Measurements from ENCODE around the gene BNIP3.

Gene BNIP3

DNA sequence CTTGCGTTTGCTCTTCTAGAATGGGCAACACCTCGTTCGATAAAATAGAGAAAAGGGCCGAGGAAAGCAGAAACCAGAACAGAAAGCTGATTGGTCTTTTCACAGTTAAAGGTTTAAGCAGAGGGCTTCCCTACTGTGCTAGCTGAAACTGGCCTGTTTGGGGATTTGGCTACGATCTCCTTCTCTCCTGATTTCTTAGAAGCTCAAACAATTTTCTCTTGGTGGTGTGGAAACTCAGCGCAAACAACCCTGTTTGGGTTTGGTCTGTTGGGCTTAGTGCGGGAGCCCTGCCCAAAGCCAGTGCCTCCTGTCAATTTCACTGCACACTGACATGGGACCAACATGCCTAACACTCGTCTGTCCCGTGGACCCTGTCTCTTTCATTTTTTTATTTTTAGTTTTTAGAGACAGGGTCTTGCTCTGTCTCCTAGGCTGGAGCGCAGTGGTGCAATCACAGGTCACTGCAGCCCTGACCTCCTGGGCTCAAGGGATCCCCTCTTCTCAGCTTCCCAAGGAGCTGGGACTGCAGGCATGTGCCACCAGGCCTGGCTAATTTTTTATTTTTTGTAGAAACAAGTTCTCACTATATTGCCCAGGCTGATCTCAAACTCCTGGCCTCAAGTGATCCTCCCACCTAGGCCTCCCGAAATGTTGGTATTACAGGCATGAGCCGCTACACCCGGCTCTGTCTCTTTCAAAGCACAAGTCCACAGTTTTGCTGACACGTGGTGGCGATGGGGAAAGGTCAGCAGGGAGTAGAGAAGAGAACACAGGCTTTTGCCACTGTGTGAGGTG is 16.5 kb upstream of the BNIP3 start:
- Histone ChIP-seq H3K9ac (ENCODE audit: low read length) (no peak overlapping the region), H3K79me2 (ENCODE audit: insufficient read depth, low read length) (no peaks in the 10 kb centered on the region), H3F3A (ENCODE audit: insufficient read depth) (no peaks in the 10 kb centered on the region), H3K27me3 (ENCODE audit: low read length) (no peaks in the 10 kb centered on the region; the same call in 1 of the 2 replicates), H3K9me2 (replicated peaks; ENCODE audit: insufficient read depth, low read length) (no peaks in the 10 kb centered on the region), H3K4me2 (ENCODE audit: low read depth, low read length, poor library complexity, severe bottlenecking) (no peak overlapping the region), H3K27ac (ENCODE audit: low read depth, low read length) (no peak overlapping the region), H2AFZ (ENCODE audit: low read depth, low read length, severe bottlenecking) (no peak overlapping the region), H3K9me3 (ENCODE audit: insufficient read depth, low read length) (no peaks in the 10 kb centered on the region), H4K20me1 (ENCODE audit: low read depth, low read length) (no peaks in the 10 kb centered on the region), H3K36me3 (ENCODE audit: low read length) (no peaks in the 10 kb centered on the region), H3K4me3 (ENCODE audit: insufficient read depth, low read length, poor library complexity, severe bottlenecking) (no peak overlapping the region)
- TF ChIP-seq, protein P1, sequence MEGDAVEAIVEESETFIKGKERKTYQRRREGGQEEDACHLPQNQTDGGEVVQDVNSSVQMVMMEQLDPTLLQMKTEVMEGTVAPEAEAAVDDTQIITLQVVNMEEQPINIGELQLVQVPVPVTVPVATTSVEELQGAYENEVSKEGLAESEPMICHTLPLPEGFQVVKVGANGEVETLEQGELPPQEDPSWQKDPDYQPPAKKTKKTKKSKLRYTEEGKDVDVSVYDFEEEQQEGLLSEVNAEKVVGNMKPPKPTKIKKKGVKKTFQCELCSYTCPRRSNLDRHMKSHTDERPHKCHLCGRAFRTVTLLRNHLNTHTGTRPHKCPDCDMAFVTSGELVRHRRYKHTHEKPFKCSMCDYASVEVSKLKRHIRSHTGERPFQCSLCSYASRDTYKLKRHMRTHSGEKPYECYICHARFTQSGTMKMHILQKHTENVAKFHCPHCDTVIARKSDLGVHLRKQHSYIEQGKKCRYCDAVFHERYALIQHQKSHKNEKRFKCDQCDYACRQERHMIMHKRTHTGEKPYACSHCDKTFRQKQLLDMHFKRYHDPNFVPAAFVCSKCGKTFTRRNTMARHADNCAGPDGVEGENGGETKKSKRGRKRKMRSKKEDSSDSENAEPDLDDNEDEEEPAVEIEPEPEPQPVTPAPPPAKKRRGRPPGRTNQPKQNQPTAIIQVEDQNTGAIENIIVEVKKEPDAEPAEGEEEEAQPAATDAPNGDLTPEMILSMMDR (IDR thresholded peaks at IDR 0.05; ENCODE audit: insufficient read depth, low read length, poor library complexity, severe bottlenecking): no peak
- no peak for TF ChIP-seq EZH2phosphoT487 (conservative IDR thresholded peaks at IDR 0.05; ENCODE audit: low read length)

DNA sequence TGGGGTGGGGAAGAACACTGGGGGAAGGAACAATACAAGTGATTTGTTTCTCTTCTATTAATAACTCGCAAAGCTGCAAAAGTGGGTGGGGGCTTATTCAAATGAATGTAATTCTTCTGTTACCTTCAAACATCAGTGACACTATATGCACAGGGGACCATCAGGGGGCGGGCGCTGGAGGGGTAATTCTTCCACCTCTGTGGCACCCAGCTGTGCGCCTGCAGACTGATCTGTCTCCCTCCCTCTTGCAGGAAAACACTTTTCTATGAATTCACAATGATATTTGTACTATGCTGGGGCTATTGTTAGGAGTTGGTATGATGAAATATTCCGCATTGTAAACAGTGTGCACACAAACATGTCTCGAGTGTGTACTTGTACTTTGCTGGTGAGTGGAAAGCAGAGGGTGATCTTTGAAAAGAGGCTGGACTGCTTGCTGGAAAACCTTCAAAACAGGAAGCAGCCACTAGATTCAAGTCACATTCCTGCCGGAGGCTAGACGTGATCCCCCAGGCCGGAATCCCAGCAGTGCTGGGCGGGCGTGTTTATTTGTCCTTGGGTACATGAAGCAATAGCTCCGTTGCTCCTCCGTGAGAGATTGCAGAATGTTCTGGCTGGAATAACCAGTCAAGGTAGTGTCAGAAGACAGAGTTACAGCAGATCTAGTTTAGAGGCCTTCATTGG is 15.8 kb upstream of the BNIP3 start:
- Histone ChIP-seq H4K20me1 (ENCODE audit: low read depth, low read length) (no peaks in the 10 kb centered on the region), H2AFZ (ENCODE audit: low read depth, low read length, severe bottlenecking) (no peak overlapping the region), H3F3A (ENCODE audit: insufficient read depth) (no peaks in the 10 kb centered on the region), H3K79me2 (ENCODE audit: insufficient read depth, low read length) (no peaks in the 10 kb centered on the region), H3K4me3 (ENCODE audit: insufficient read depth, low read length, poor library complexity, severe bottlenecking) (no peak overlapping the region), H3K4me2 (ENCODE audit: low read depth, low read length, poor library complexity, severe bottlenecking) (no peak overlapping the region), H3K36me3 (ENCODE audit: low read length) (no peaks in the 10 kb centered on the region), H3K27ac (ENCODE audit: low read depth, low read length) (no peak overlapping the region), H3K9me2 (replicated peaks; ENCODE audit: insufficient read depth, low read length) (no peaks in the 10 kb centered on the region), H3K9me3 (ENCODE audit: insufficient read depth, low read length) (no peaks in the 10 kb centered on the region), H3K27me3 (ENCODE audit: low read length) (no peaks in the 10 kb centered on the region), H3K9ac (ENCODE audit: low read length) (no peak overlapping the region)
- no peak for TF ChIP-seq EZH2phosphoT487 (conservative IDR thresholded peaks at IDR 0.05; ENCODE audit: low read length)
- TF ChIP-seq, protein P1 (IDR thresholded peaks at IDR 0.05; ENCODE audit: insufficient read depth, low read length, poor library complexity, severe bottlenecking): no peak

DNA sequence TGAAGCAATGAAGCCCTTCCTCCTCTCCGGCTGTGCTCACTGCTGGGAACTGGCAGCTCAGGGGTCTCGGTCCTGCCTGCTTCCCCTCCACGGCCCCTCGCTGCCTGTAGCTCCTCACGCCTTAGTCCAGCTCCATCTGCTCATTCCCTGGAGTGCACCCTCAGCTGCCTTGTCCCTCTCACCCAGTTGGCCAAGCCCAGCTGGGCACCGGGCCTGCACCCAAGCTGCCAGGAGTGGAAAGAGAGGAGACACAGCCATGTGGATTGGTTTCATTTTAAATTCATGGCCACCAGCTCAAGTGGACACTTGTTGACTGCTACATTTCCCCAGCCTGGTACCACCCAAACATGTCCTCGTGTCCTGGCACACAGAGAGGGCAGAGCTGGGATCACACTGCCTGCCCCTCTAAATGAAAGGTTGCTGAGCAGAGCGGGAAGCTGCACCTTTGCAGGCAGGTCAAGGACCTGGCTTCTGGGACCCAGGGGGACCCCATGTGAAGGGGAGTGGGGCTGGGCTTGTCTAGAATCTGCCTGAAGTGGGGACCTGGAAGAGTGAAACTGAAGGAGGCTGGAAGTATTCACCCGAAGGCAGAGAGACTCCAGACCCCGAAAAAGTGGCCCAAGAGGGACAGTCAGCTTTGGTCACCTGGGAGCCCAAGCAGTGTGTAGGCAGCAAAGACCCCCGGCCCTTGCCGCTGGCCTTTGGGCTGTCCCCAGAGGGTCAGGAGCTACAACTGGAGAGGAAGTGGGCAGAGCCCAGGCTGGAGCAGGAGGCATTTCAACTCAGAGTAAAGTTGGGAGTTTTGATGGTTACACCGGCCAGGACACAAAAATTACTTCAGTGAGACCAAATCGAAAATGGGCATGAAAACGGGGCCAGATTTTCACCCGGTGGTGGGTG is 15.0 kb upstream of the BNIP3 start:
- Histone ChIP-seq H3K4me2 (ENCODE audit: low read depth, low read length, poor library complexity, severe bottlenecking) (no peak overlapping the region), H3F3A (ENCODE audit: insufficient read depth) (no peaks in the 10 kb centered on the region), H3K9me3 (ENCODE audit: insufficient read depth, low read length) (no peaks in the 10 kb centered on the region), H3K4me3 (ENCODE audit: insufficient read depth, low read length, poor library complexity, severe bottlenecking) (no peak overlapping the region), H4K20me1 (ENCODE audit: low read depth, low read length) (no peaks in the 10 kb centered on the region), H3K79me2 (ENCODE audit: insufficient read depth, low read length) (no peaks in the 10 kb centered on the region), H3K27ac (ENCODE audit: low read depth, low read length) (no peak overlapping the region), H3K9ac (ENCODE audit: low read length) (no peak overlapping the region), H3K36me3 (ENCODE audit: low read length) (no peaks in the 10 kb centered on the region), H2AFZ (ENCODE audit: low read depth, low read length, severe bottlenecking) (no peak overlapping the region), H3K27me3 (ENCODE audit: low read length) (no peaks in the 10 kb centered on the region), H3K9me2 (replicated peaks; ENCODE audit: insufficient read depth, low read length) (no peaks in the 10 kb centered on the region)
- TF ChIP-seq EZH2phosphoT487 (conservative IDR thresholded peaks at IDR 0.05; ENCODE audit: low read length): no peak
- TF ChIP-seq, protein P1 (IDR thresholded peaks at IDR 0.05; ENCODE audit: insufficient read depth, low read length, poor library complexity, severe bottlenecking): no peak
